Astrocyte (in vitro differentiated cells and primary cell): Measurements from ENCODE around the gene RAD51B. TPM values are rescaled to one million over a fixed set of nuclear protein-coding genes. Genes with fewer than 3 reads are reported as not detected.

Experiments
- DNase-seq: peaks from one replicate; pipeline ENCODE4 v3.0.0-alpha.2; 2010; ENCODE audit warnings: low read depth
- FAIRE-seq: peaks from 2 replicates; lab custom pipeline; 2011; peaks lifted over from hg19 to GRCh38; lab: Jason Lieb, UNC
- H2AFZ ChIP-seq: 2 replicates; pipeline ENCODE4 v1.6.0; 2012; ENCODE audit warnings: low read depth, low read length, inconsistent platforms
- H3K27ac ChIP-seq: 2 replicates; pipeline ENCODE4 v1.5.1; 2011; ENCODE audit warnings: low read depth, low read length, inconsistent platforms
- H3K27me3 ChIP-seq: 2 replicates; pipeline ENCODE4 v1.6.0; 2011; ENCODE audit warnings: low read length, inconsistent platforms; ENCODE audit not compliant: insufficient read depth
- H3K36me3 ChIP-seq: 2 replicates; pipeline ENCODE4 v1.5.1; 2011; ENCODE audit warnings: low read length, inconsistent platforms; ENCODE audit not compliant: insufficient read depth
- H3K4me1 ChIP-seq: 2 replicates; pipeline ENCODE4 v1.5.1; 2011; ENCODE audit warnings: low read length, inconsistent platforms; ENCODE audit not compliant: insufficient read depth
- H3K4me2 ChIP-seq: 2 replicates; pipeline ENCODE4 v1.6.0; 2012; ENCODE audit warnings: low read length, inconsistent platforms
- H3K4me3 ChIP-seq: 2 replicates; pipeline ENCODE4 v1.5.1; 2011; ENCODE audit warnings: low read depth, mild to moderate bottlenecking, low read length, inconsistent platforms; ENCODE audit not compliant: insufficient read depth
- H3K79me2 ChIP-seq: 2 replicates; pipeline ENCODE4 v1.6.0; 2012; ENCODE audit warnings: mild to moderate bottlenecking, low read length, inconsistent platforms; ENCODE audit not compliant: insufficient read depth
- H3K9ac ChIP-seq: 2 replicates; pipeline ENCODE4 v1.6.0; 2012; ENCODE audit warnings: mild to moderate bottlenecking, low read length, inconsistent platforms
- H3K9me3 ChIP-seq: 2 replicates; pipeline ENCODE4 v1.5.1; 2012; ENCODE audit warnings: low read depth, mild to moderate bottlenecking, low read length, inconsistent platforms; ENCODE audit not compliant: insufficient read depth
- H4K20me1 ChIP-seq: 2 replicates; pipeline ENCODE4 v1.6.0; 2012; ENCODE audit warnings: low read length, inconsistent platforms; ENCODE audit not compliant: insufficient read depth
- H3K27ac Mint-ChIP-seq: one replicate; pipeline ENCODE4 v1.8.0; 2021; ENCODE audit warnings: mild to moderate bottlenecking, mixed read lengths; ENCODE audit not compliant: unreplicated experiment
- H3K27me3 Mint-ChIP-seq: one replicate; pipeline ENCODE4 v1.8.0; 2021; ENCODE audit warnings: low read depth, mixed read lengths; ENCODE audit not compliant: unreplicated experiment
- H3K36me3 Mint-ChIP-seq: one replicate; pipeline ENCODE4 v1.8.0; 2021; ENCODE audit warnings: low read depth, mixed read lengths; ENCODE audit not compliant: unreplicated experiment
- H3K4me1 Mint-ChIP-seq: one replicate; pipeline ENCODE4 v1.8.0; 2021; ENCODE audit warnings: low read depth, mixed read lengths; ENCODE audit not compliant: unreplicated experiment
- H3K4me3 Mint-ChIP-seq: one replicate; pipeline ENCODE4 v1.8.0; 2021; ENCODE audit warnings: mild to moderate bottlenecking, moderate library complexity, mixed read lengths; ENCODE audit not compliant: unreplicated experiment
- H3K9me3 Mint-ChIP-seq: one replicate; pipeline ENCODE4 v1.8.0; 2021; ENCODE audit warnings: mild to moderate bottlenecking, mixed read lengths; ENCODE audit not compliant: unreplicated experiment
- EZH2 ChIP-seq: IDR thresholded peaks from 2 replicates; pipeline ENCODE4 v1.6.1; 2012; ENCODE audit warnings: mild to moderate bottlenecking, low read length, inconsistent platforms; ENCODE audit not compliant: insufficient read depth
- total RNA-seq: library from RNA; stranded (reverse); gene quantifications from 2 replicates; pipeline ENCODE4 v1.2.1, GENCODE V29; 2021
- TF ChIP-seq, protein P1 (sequence below): IDR thresholded peaks from 2 replicates; pipeline ENCODE4 v1.5.1; 2011; ENCODE audit warnings: low read depth, mild to moderate bottlenecking, inconsistent platforms, low read length, moderate library complexity; ENCODE audit not compliant: insufficient read depth

RAD51B gene
- total RNA-seq, 1 donor from 2014 or later, result 10.8 TPM

- no peaks in the 10 kb centered on the region for H3K27me3 ChIP-seq
- no peak for DNase-seq
- H3K79me2 ChIP-seq, result no peaks in the 10 kb centered on the region
- H3K4me2 ChIP-seq, result no peak overlapping the region
- H4K20me1 ChIP-seq, result no peaks in the 10 kb centered on the region
- H3K36me3 ChIP-seq, result no peaks in the 10 kb centered on the region
- no peak overlapping the region for H3K9ac ChIP-seq
- Mint-ChIP-seq H3K4me3 (no peak overlapping the region), H3K9me3 (no peaks in the 10 kb centered on the region), H3K4me1 (peaks cover 2% of the 10 kb centered on the region), H3K36me3 (no peaks in the 10 kb centered on the region), H3K27me3 (no peaks in the 10 kb centered on the region), H3K27ac (no peak overlapping the region)
- no peaks in the 10 kb centered on the region for H3K9me3 ChIP-seq
- TF ChIP-seq, protein P1, sequence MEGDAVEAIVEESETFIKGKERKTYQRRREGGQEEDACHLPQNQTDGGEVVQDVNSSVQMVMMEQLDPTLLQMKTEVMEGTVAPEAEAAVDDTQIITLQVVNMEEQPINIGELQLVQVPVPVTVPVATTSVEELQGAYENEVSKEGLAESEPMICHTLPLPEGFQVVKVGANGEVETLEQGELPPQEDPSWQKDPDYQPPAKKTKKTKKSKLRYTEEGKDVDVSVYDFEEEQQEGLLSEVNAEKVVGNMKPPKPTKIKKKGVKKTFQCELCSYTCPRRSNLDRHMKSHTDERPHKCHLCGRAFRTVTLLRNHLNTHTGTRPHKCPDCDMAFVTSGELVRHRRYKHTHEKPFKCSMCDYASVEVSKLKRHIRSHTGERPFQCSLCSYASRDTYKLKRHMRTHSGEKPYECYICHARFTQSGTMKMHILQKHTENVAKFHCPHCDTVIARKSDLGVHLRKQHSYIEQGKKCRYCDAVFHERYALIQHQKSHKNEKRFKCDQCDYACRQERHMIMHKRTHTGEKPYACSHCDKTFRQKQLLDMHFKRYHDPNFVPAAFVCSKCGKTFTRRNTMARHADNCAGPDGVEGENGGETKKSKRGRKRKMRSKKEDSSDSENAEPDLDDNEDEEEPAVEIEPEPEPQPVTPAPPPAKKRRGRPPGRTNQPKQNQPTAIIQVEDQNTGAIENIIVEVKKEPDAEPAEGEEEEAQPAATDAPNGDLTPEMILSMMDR, result no peak
- no peak for TF ChIP-seq EZH2
- no peak for FAIRE-seq
- no peak overlapping the region for H3K27ac ChIP-seq
- H2AFZ ChIP-seq, result no peak overlapping the region
- H3K4me1 ChIP-seq, result no peaks in the 10 kb centered on the region
- no peak overlapping the region for H3K4me3 ChIP-seq
These were observed 59.4 kb downstream of the RAD51B start for GRCh38 chr14:67879026-67879425.

DNA sequence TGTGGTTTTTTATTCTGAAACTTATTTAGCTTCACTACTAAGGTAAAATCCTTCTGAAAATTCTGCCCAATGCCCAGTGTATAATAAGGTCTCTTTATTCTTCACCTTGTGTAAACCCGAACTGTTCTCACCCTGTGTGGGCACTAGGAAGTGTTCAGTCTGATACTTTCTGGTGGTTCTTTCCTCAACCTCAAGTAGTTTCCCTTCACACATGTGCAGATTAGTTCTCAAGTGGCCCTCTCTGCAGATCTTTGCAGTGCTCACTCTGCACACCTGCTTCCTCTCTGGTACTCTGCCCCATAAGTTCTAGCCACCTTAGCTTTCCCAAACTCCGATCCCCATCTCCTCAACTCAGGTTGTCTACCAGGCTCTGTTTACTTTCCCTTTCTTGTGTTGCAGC is 61.6 kb downstream of the RAD51B start:
- no peak for DNase-seq
- Histone ChIP-seq H3K4me1 (no peaks in the 10 kb centered on the region), H3K9ac (no peak overlapping the region), H3K4me2 (no peak overlapping the region), H3K36me3 (no peaks in the 10 kb centered on the region), H3K9me3 (no peaks in the 10 kb centered on the region), H2AFZ (no peak overlapping the region), H4K20me1 (no peaks in the 10 kb centered on the region), H3K27me3 (no peaks in the 10 kb centered on the region), H3K4me3 (no peak overlapping the region), H3K79me2 (no peaks in the 10 kb centered on the region), H3K27ac (no peak overlapping the region)
- Mint-ChIP-seq H3K27me3 (no peaks in the 10 kb centered on the region), H3K4me1 (peaks cover 2% of the 10 kb centered on the region), H3K4me3 (no peak overlapping the region), H3K27ac (no peak overlapping the region), H3K9me3 (no peaks in the 10 kb centered on the region), H3K36me3 (no peaks in the 10 kb centered on the region)
- no peak for TF ChIP-seq EZH2
- TF ChIP-seq, protein P1, result no peak
- FAIRE-seq, result no peak

DNA sequence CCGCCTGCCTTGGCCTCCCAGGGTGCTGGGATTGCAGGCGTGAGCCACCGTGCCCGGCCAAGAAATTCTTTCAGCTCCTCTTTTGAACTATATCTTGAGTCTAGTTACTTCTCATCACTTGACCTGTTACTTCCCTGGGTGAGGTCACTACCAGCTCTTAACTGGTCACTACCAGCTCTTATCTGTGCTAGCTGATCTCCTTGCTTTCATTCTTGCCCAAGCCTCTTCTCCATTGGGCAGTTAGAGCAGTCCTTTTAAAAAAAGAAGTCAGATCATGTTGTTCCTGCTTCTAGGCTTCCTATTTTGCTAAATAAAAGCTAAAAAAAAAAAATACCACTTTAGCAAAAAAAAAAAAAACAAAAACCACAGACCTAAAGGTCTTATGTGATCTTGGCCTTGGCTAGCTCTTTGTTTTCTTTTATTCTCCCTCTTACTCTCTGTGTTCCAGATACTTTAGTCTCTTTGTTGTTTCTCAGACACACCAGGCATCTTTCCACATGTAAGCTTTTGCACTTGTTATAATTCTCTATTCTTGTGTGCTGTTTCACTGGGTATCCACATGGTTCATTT is 63.5 kb downstream of the RAD51B start:
- Histone ChIP-seq H3K4me2 (no peak overlapping the region), H3K27me3 (no peaks in the 10 kb centered on the region), H3K4me3 (no peak overlapping the region), H3K9me3 (no peaks in the 10 kb centered on the region), H3K4me1 (no peaks in the 10 kb centered on the region), H2AFZ (no peak overlapping the region), H4K20me1 (no peaks in the 10 kb centered on the region), H3K27ac (no peak overlapping the region), H3K79me2 (no peaks in the 10 kb centered on the region), H3K36me3 (no peaks in the 10 kb centered on the region), H3K9ac (no peak overlapping the region)
- H3K36me3 Mint-ChIP-seq, result no peaks in the 10 kb centered on the region
- no peak overlapping the region for H3K27ac Mint-ChIP-seq
- DNase-seq, result no peak
- no peaks in the 10 kb centered on the region for H3K27me3 Mint-ChIP-seq
- no peak for TF ChIP-seq EZH2
- TF ChIP-seq, protein P1, result no peak
- FAIRE-seq, result no peak
- H3K4me1 Mint-ChIP-seq, result no peaks in the 10 kb centered on the region
- H3K4me3 Mint-ChIP-seq, result no peak overlapping the region
- H3K9me3 Mint-ChIP-seq, result no peaks in the 10 kb centered on the region
